Liver (tissue), 9 donors: ENCODE results near the gene EARS2. TPM values are rescaled to one million over a fixed set of nuclear protein-coding genes. Genes with fewer than 3 reads are reported as not detected.
A peak's percentile ranks its signal among the peaks of the same experiment; 100 is the strongest.

Source experiments
- DNase-seq: peaks from one replicate; pipeline ENCODE4 v3.0.0-alpha.2; 2017; ENCODE audit warnings: low spot score
- H3K27ac ChIP-seq, 2 donors: one replicate each; pipeline ENCODE4 v1.7.0; 2013; ENCODE audit warnings: inconsistent platforms in 2 of 2, low read length in 2 of 2, control low read depth in 1 of 2, low read depth in 1 of 2, mild to moderate bottlenecking in 1 of 2
- H3K27me3 ChIP-seq, 4 donors: one replicate each; pipeline versions ENCODE4 v1.6.1 to v1.7.0; 2013; ENCODE audit warnings: low read length in 3 of 4, inconsistent platforms in 1 of 4, mild to moderate bottlenecking in 1 of 4, moderate library complexity in 1 of 4; ENCODE audit not compliant: control insufficient read depth in 4 of 4, insufficient read depth in 4 of 4
- H3K36me3 ChIP-seq, 4 donors: one replicate each; pipeline versions ENCODE4 v1.6.1 to v1.7.0; 2013; ENCODE audit warnings: low read length in 3 of 4, mild to moderate bottlenecking in 3 of 4, low read depth in 1 of 4, moderate library complexity in 1 of 4; ENCODE audit not compliant: control insufficient read depth in 4 of 4, insufficient read depth in 3 of 4
- H3K4me1 ChIP-seq, 4 donors: one replicate each; pipeline versions ENCODE4 v1.6.1 to v1.7.0; 2013; ENCODE audit warnings: low read length in 3 of 4, mild to moderate bottlenecking in 3 of 4, moderate library complexity in 1 of 4; ENCODE audit not compliant: control insufficient read depth in 4 of 4, insufficient read depth in 4 of 4
- H3K4me3 ChIP-seq, 3 donors: one replicate each; pipeline versions ENCODE4 v1.6.1 to v1.7.0; 2013; ENCODE audit warnings: low read length in 3 of 3, control low read depth in 1 of 3, low read depth in 1 of 3, mild to moderate bottlenecking in 1 of 3
- H3K9ac ChIP-seq, 2 donors: one replicate each; pipeline ENCODE4 v1.7.0; 2013; ENCODE audit warnings: low read length in 2 of 2, mild to moderate bottlenecking in 2 of 2, moderate library complexity in 2 of 2, control low read depth in 1 of 2, low read depth in 1 of 2
- H3K9me3 ChIP-seq, 4 donors: one replicate each; pipeline versions ENCODE4 v1.6.1 to v1.7.0; 2013; ENCODE audit warnings: low read length in 3 of 4; ENCODE audit not compliant: control insufficient read depth in 4 of 4
- EGR1 ChIP-seq, 2 donors: IDR thresholded peaks; 2 replicates each; pipeline ENCODE4 v1.6.1; 2016 to 2018; ENCODE audit warnings: antibody characterized with exemption in 2 of 2, low read depth in 2 of 2
- FOXA1 ChIP-seq: IDR thresholded peaks from 2 replicates; pipeline ENCODE4 v1.6.1; 2016; ENCODE audit warnings: antibody characterized with exemption
- FOXA2 ChIP-seq: IDR thresholded peaks from 2 replicates; pipeline ENCODE4 v1.6.1; 2016; ENCODE audit warnings: antibody characterized with exemption
- GABPA ChIP-seq, 2 donors: IDR thresholded peaks in 1 of 2; conservative IDR thresholded peaks in 1 of 2; 2 replicates each; pipeline ENCODE4 v1.6.1; 2016; ENCODE audit warnings: antibody characterized with exemption in 2 of 2, mild to moderate bottlenecking in 1 of 2, moderate library complexity in 1 of 2
- HNF4A ChIP-seq, 2 donors: conservative IDR thresholded peaks; 2 replicates each; pipeline ENCODE4 v1.6.1; 2016; ENCODE audit warnings: antibody characterized with exemption in 2 of 2, mild to moderate bottlenecking in 2 of 2
- HNF4G ChIP-seq: IDR thresholded peaks from 2 replicates; pipeline ENCODE4 v1.6.1; 2016; ENCODE audit warnings: antibody characterized with exemption
- JUND ChIP-seq, 2 donors: IDR thresholded peaks; 2 replicates each; pipeline ENCODE4 v1.6.1; 2016; ENCODE audit warnings: antibody characterized with exemption in 2 of 2
- NR2F2 ChIP-seq: IDR thresholded peaks from 2 replicates; pipeline ENCODE4 v1.6.1; 2016; ENCODE audit warnings: antibody characterized with exemption
- RAD21 ChIP-seq, 2 donors: IDR thresholded peaks; 2 replicates each; pipeline ENCODE4 v1.6.1; 2016; ENCODE audit warnings: antibody characterized with exemption in 2 of 2, mild to moderate bottlenecking in 2 of 2
- RXRA ChIP-seq, 2 donors: IDR thresholded peaks; 2 replicates each; pipeline ENCODE4 v1.6.1; 2017 to 2018; ENCODE audit warnings: antibody characterized with exemption in 2 of 2, mild to moderate bottlenecking in 1 of 2
- SP1 ChIP-seq: IDR thresholded peaks from 2 replicates; pipeline ENCODE4 v1.6.1; 2018; ENCODE audit warnings: antibody characterized with exemption, mild to moderate bottlenecking
- TAF1 ChIP-seq: conservative IDR thresholded peaks from 2 replicates; pipeline ENCODE4 v1.6.1; 2016; ENCODE audit warnings: antibody characterized with exemption, mild to moderate bottlenecking
- YY1 ChIP-seq: IDR thresholded peaks from 2 replicates; pipeline ENCODE4 v1.6.1; 2016; ENCODE audit warnings: antibody characterized with exemption, mild to moderate bottlenecking
- WGBS: extraction: QIAGEN DNeasy Blood & Tissue Kit; methylation state at CpG from one replicate; pipeline ENCODE4 v1.1.7; 2013; 5-methylcytosine and 5-hydroxymethylcytosine counted together
- polyA plus RNA-seq, 2 donors: library from polyadenylated mRNA; stranded (reverse) in 1 of 2; unstranded in 1 of 2; fragments of 200-250 nt in 1 of 2; fragments of >200 nt in 1 of 2; fragmentation: Nextera tagmentation in 1 of 2; extraction: Ambion mirVana in 1 of 2; gene quantifications; one replicate each; pipeline versions ENCODE4 v1.2.1 to v1.2.3, GENCODE V29; 2013 to 2015
- total RNA-seq, 2 donors: library from RNA; depleted of rRNA; stranded (reverse); fragments of >200 nt; gene quantifications; one replicate each; pipeline ENCODE4 v1.2.3, GENCODE V29; 2014
- TF ChIP-seq, protein P1 (sequence below): IDR thresholded peaks from 2 replicates; pipeline ENCODE4 v1.6.1; 2016; ENCODE audit warnings: antibody characterized with exemption
- TF ChIP-seq, protein P2 (sequence below): IDR thresholded peaks from 2 replicates; pipeline ENCODE4 v1.6.1; 2016; ENCODE audit warnings: antibody characterized with exemption
- TF ChIP-seq, protein P3 (sequence below): IDR thresholded peaks from 2 replicates; pipeline ENCODE4 v1.6.1; 2016; ENCODE audit warnings: antibody characterized with exemption
- TF ChIP-seq, protein P4 (sequence below): fragments of 150-350 bp; IDR thresholded peaks from 2 replicates; pipeline ENCODE4 v1.5.1; 2017; ENCODE audit warnings: improper control_type of control experiment, low read depth, low read length; ENCODE audit not compliant: missing input control
- TF ChIP-seq, protein P5 (sequence below): IDR thresholded peaks from 2 replicates; pipeline ENCODE4 v1.6.1; 2016; ENCODE audit warnings: antibody characterized with exemption, mild to moderate bottlenecking
- donor health status: healthy.
- donor health status: healthy.
- donor health status: healthy.
- donor health status: healthy.
- donor health status: healthy.

EARS2 gene
- total RNA-seq: 10 to 100 TPM; 17.2 to 31.0 TPM
- 10 to 100 TPM; 11.6 to 22.1 TPM for polyA plus RNA-seq

DNA sequence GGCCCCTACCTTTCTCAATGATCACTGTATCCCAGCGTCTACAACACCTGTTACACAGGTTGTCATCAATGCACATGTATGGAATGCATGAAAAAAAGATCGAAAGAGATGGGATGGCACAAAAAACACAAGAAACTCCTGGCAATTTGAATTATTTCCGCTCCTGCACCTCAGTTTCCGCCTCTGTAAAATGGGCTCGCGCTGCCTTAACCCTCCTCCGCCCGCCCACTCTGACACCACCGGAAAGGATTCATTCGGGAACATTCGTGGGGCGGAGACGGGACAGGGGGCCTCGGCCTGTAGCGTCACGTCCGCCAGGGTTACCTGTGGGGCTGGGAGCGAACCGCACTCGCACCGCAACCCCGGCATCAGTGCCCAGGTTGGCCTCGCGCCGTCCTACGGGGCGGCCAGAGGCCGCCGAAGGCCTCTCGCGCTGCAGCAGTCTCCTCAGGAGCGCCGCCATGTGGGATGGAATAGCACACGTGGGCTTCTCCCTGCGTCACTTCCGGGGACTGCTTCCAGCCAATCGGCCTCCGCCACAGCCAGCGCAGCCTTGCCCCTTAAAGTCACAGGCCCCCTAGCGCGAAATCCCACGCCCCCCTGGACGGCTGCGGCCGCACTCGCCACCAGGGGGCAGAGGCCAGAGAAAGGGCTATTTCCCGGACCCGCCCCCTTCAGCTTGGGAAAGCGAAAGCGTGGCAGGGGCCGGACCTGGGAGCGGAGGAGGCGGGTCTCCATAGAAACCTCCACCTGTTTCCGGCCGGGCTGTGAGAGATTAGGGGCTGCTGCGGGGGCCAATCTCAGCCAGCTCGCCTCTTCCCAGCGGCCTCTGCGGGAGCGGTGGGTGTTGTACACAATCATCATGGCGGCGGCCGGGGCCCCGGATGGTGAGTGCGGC, at the start of gene EARS2, which contains the start of gene UBFD1:
Gene EARS2 (minus strand): TSS at position 470 of the 898 bp plus-strand sequence. CDS start 7 bp downstream, at position 463.
Gene UBFD1 (plus strand): TSS at position 847 of the 898 bp plus-strand sequence. CDS start 16 bp downstream, at position 863.
- H3K36me3 ChIP-seq: peaks cover 4 to 28% (median 17%) of the 10 kb centered on the region in 4 donors
- peak within 1 kb of the TSS; percentile 84 to 97 (median 92) for H3K4me3 ChIP-seq
- DNase-seq: peak; percentile 98
- TF ChIP-seq, protein P1, sequence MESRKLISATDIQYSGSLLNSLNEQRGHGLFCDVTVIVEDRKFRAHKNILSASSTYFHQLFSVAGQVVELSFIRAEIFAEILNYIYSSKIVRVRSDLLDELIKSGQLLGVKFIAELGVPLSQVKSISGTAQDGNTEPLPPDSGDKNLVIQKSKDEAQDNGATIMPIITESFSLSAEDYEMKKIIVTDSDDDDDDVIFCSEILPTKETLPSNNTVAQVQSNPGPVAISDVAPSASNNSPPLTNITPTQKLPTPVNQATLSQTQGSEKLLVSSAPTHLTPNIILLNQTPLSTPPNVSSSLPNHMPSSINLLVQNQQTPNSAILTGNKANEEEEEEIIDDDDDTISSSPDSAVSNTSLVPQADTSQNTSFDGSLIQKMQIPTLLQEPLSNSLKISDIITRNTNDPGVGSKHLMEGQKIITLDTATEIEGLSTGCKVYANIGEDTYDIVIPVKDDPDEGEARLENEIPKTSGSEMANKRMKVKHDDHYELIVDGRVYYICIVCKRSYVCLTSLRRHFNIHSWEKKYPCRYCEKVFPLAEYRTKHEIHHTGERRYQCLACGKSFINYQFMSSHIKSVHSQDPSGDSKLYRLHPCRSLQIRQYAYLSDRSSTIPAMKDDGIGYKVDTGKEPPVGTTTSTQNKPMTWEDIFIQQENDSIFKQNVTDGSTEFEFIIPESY: peak; percentile 79
- peak; percentile 47 to 68 for TF ChIP-seq RXRA (IDR thresholded peaks at IDR 0.05)
- no peak for TF ChIP-seq FOXA1
- no peak for TF ChIP-seq TAF1
- no peak for TF ChIP-seq HNF4G
- TF ChIP-seq, protein P2, sequence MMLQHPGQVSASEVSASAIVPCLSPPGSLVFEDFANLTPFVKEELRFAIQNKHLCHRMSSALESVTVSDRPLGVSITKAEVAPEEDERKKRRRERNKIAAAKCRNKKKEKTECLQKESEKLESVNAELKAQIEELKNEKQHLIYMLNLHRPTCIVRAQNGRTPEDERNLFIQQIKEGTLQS: no peak
- TF ChIP-seq, protein P3, sequence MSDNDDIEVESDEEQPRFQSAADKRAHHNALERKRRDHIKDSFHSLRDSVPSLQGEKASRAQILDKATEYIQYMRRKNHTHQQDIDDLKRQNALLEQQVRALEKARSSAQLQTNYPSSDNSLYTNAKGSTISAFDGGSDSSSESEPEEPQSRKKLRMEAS: peak; percentile 99
- TF ChIP-seq GABPA (IDR thresholded peaks at IDR 0.05 in 1 of 2, conservative IDR thresholded peaks at IDR 0.05 in 1 of 2): peak; percentile 82 to 92
- peak; percentile 46 to 55 for TF ChIP-seq HNF4A (conservative IDR thresholded peaks at IDR 0.05)
- TF ChIP-seq, protein P4, sequence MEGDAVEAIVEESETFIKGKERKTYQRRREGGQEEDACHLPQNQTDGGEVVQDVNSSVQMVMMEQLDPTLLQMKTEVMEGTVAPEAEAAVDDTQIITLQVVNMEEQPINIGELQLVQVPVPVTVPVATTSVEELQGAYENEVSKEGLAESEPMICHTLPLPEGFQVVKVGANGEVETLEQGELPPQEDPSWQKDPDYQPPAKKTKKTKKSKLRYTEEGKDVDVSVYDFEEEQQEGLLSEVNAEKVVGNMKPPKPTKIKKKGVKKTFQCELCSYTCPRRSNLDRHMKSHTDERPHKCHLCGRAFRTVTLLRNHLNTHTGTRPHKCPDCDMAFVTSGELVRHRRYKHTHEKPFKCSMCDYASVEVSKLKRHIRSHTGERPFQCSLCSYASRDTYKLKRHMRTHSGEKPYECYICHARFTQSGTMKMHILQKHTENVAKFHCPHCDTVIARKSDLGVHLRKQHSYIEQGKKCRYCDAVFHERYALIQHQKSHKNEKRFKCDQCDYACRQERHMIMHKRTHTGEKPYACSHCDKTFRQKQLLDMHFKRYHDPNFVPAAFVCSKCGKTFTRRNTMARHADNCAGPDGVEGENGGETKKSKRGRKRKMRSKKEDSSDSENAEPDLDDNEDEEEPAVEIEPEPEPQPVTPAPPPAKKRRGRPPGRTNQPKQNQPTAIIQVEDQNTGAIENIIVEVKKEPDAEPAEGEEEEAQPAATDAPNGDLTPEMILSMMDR: peak; percentile 100
- peak; percentile 75 to 81 for TF ChIP-seq RAD21 (IDR thresholded peaks at IDR 0.05)
- peak; percentile 66 to 94 for TF ChIP-seq EGR1 (IDR thresholded peaks at IDR 0.05; ENCODE audit: low read depth in 2 of 2)
- peak; percentile 95 for TF ChIP-seq YY1
- peak; percentile 89 for TF ChIP-seq SP1
- TF ChIP-seq JUND (IDR thresholded peaks at IDR 0.05): no peak
- TF ChIP-seq, protein P5, sequence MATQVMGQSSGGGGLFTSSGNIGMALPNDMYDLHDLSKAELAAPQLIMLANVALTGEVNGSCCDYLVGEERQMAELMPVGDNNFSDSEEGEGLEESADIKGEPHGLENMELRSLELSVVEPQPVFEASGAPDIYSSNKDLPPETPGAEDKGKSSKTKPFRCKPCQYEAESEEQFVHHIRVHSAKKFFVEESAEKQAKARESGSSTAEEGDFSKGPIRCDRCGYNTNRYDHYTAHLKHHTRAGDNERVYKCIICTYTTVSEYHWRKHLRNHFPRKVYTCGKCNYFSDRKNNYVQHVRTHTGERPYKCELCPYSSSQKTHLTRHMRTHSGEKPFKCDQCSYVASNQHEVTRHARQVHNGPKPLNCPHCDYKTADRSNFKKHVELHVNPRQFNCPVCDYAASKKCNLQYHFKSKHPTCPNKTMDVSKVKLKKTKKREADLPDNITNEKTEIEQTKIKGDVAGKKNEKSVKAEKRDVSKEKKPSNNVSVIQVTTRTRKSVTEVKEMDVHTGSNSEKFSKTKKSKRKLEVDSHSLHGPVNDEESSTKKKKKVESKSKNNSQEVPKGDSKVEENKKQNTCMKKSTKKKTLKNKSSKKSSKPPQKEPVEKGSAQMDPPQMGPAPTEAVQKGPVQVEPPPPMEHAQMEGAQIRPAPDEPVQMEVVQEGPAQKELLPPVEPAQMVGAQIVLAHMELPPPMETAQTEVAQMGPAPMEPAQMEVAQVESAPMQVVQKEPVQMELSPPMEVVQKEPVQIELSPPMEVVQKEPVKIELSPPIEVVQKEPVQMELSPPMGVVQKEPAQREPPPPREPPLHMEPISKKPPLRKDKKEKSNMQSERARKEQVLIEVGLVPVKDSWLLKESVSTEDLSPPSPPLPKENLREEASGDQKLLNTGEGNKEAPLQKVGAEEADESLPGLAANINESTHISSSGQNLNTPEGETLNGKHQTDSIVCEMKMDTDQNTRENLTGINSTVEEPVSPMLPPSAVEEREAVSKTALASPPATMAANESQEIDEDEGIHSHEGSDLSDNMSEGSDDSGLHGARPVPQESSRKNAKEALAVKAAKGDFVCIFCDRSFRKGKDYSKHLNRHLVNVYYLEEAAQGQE: peak; percentile 63
- peak; percentile 65 for TF ChIP-seq NR2F2
- no peak for TF ChIP-seq FOXA2
- peak within 1 kb of the TSS; percentile 85 to 86 for H3K27ac ChIP-seq
- H3K27me3 ChIP-seq: no peaks in the 10 kb centered on the region
- WGBS: 2% methylated on average over 65 of the region's 65 CpGs
- H3K9ac ChIP-seq: peak within 1 kb of the TSS; percentile 90 to 92
- H3K9me3 ChIP-seq: no peaks in the 10 kb centered on the region
- peaks cover 2 to 31% (median 19%) of the 10 kb centered on the region in 4 donors for H3K4me1 ChIP-seq
